Peyer's patch (tissue), 4 donors: Measurements from ENCODE around the gene F13B.

Experiments
- POLR2A ChIP-seq, 2 donors: fragments of 450-650 bp; IDR thresholded peaks; one replicate each; pipeline ENCODE4 v1.5.1; 2017; ENCODE audit warnings: antibody characterized with exemption in 2 of 2, mild to moderate bottlenecking in 2 of 2, moderate library complexity in 2 of 2
- TF ChIP-seq, protein P1 (sequence below), 6 experiments: fragments of 450-650 bp in 4 of 6; fragments of 200-600 bp in 2 of 6; sonication (generic) in 1 of 6; IDR thresholded peaks; one replicate each; pipeline ENCODE4 v1.5.1; 2017 to 2019; ENCODE audit warnings: antibody characterized with exemption in 6 of 6, mild to moderate bottlenecking in 3 of 6, moderate library complexity in 1 of 6

DNA sequence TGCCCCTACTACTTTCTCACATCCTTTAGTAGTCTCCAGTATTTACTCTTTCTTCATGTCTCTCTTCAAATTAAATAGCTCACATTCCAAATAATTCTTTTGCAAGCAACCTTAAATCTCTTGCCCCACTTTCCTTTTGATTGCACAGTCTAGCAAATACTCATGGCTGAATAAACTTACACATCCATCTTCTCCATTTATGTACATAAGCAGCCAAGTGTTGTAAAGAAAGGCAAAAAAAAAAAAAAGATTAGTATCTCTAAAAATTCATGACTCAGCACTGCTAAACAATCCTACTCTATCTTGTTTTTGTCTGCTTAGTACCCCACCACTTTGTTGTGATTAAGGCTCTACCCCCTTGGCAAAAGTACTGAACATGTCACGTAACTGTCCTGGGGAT, 42.6 kb downstream of the F13B start:
- TF ChIP-seq, protein P1, sequence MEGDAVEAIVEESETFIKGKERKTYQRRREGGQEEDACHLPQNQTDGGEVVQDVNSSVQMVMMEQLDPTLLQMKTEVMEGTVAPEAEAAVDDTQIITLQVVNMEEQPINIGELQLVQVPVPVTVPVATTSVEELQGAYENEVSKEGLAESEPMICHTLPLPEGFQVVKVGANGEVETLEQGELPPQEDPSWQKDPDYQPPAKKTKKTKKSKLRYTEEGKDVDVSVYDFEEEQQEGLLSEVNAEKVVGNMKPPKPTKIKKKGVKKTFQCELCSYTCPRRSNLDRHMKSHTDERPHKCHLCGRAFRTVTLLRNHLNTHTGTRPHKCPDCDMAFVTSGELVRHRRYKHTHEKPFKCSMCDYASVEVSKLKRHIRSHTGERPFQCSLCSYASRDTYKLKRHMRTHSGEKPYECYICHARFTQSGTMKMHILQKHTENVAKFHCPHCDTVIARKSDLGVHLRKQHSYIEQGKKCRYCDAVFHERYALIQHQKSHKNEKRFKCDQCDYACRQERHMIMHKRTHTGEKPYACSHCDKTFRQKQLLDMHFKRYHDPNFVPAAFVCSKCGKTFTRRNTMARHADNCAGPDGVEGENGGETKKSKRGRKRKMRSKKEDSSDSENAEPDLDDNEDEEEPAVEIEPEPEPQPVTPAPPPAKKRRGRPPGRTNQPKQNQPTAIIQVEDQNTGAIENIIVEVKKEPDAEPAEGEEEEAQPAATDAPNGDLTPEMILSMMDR (IDR thresholded peaks at IDR 0.05), result no peak
- TF ChIP-seq POLR2A (IDR thresholded peaks at IDR 0.05), result no peak
